Measurements from ENCODE around the gene MED9. TPM values are rescaled to one million over a fixed set of nuclear protein-coding genes. Genes with fewer than 3 reads are reported as not detected.

Gene MED9
- total and polyA plus RNA-seq, 4 donors, result 6.4 to 12.5 (median 8.8) TPM

- TF ChIP-seq SP1 (IDR thresholded peaks at IDR 0.05) (no peak), YY1 (IDR thresholded peaks at IDR 0.05) (no peak), NR2F2 (IDR thresholded peaks at IDR 0.05) (no peak), RXRA (IDR thresholded peaks at IDR 0.05) (no peak), TAF1 (conservative IDR thresholded peaks at IDR 0.05) (no peak)
These were observed 18.2 kb downstream of the MED9 start (continued) for GRCh38 chr17:17494870-17495535.

- DNase-seq (ENCODE audit: low spot score), result peak; percentile 49
- peaks cover 4 to 17% (median 6%) of the 10 kb centered on the region in 4 donors for H3K36me3 ChIP-seq (ENCODE audit: control insufficient read depth in 4 of 4, insufficient read depth in 3 of 4, low read depth in 1 of 4, low read length in 3 of 4)
- H3K27me3 ChIP-seq (ENCODE audit: control insufficient read depth in 4 of 4, insufficient read depth in 4 of 4, low read length in 3 of 4), result no peaks in the 10 kb centered on the region
- H3K27ac ChIP-seq (ENCODE audit: low read depth in 1 of 2, low read length in 2 of 2), result peak overlapping the region; percentile 41 to 76
- peak overlapping the region; percentile 35 to 73 for H3K9ac ChIP-seq (ENCODE audit: low read depth in 1 of 2, low read length in 2 of 2)
- peak overlapping the region; percentile 54 to 64 (median 56) for H3K4me3 ChIP-seq (ENCODE audit: low read depth in 1 of 3, low read length in 3 of 3)
- H3K4me1 ChIP-seq (ENCODE audit: control insufficient read depth in 4 of 4, insufficient read depth in 4 of 4, low read length in 3 of 4), result peaks cover 0 to 16% (median 7%) of the 10 kb centered on the region in 4 donors
- WGBS, result 1% methylated on average over 65 of the region's 65 CpGs
- no peak for TF ChIP-seq GABPA (IDR thresholded peaks at IDR 0.05 in 1 of 2, conservative IDR thresholded peaks at IDR 0.05 in 1 of 2)
- no peak for TF ChIP-seq CTCF (IDR thresholded peaks at IDR 0.05; ENCODE audit: low read depth, low read length, missing input control)
- no peak for TF ChIP-seq ZBTB33 (IDR thresholded peaks at IDR 0.05)
- no peak for TF ChIP-seq FOXA2 (IDR thresholded peaks at IDR 0.05)
- TF ChIP-seq JUND (IDR thresholded peaks at IDR 0.05), result no peak
- TF ChIP-seq HNF4A (conservative IDR thresholded peaks at IDR 0.05), result no peak
- no peak for TF ChIP-seq SP1 (IDR thresholded peaks at IDR 0.05)
- TF ChIP-seq ATF3 (IDR thresholded peaks at IDR 0.05), result no peak
- TF ChIP-seq REST (IDR thresholded peaks at IDR 0.05), result no peak
- TF ChIP-seq MAX (IDR thresholded peaks at IDR 0.05), result no peak
- no peak for TF ChIP-seq RXRA (IDR thresholded peaks at IDR 0.05)
- no peak for TF ChIP-seq YY1 (IDR thresholded peaks at IDR 0.05)
- TF ChIP-seq NR2F2 (IDR thresholded peaks at IDR 0.05), result no peak
- TF ChIP-seq HNF4G (IDR thresholded peaks at IDR 0.05), result no peak
- no peak for TF ChIP-seq TAF1 (conservative IDR thresholded peaks at IDR 0.05)
- TF ChIP-seq FOXA1 (IDR thresholded peaks at IDR 0.05), result no peak
- TF ChIP-seq EGR1 (IDR thresholded peaks at IDR 0.05; ENCODE audit: low read depth in 2 of 2), result no peak
- TF ChIP-seq RAD21 (IDR thresholded peaks at IDR 0.05), result no peak
- H3K9me3 ChIP-seq (ENCODE audit: control insufficient read depth in 4 of 4, low read length in 3 of 4), result no peaks in the 10 kb centered on the region
These were observed 18.9 kb downstream of the MED9 start for GRCh38 chr17:17495536-17496188.

Measured in liver (tissue), 9 donors.